ENCODE measurements around the gene ZMIZ2.

GRCh38 chr7:44756904-44757303 is 8.3 kb downstream of the ZMIZ2 start:
- TF ChIP-seq CTCF (IDR thresholded peaks at IDR 0.05) (no peak), ZFX (IDR thresholded peaks at IDR 0.05; ENCODE audit: borderline replicate concordance) (no peak)
